Mesothelial cell of epicardium (in vitro differentiated cells): ENCODE results near the gene HBB. TPM values are rescaled to one million over a fixed set of nuclear protein-coding genes. Genes with fewer than 3 reads are reported as not detected.

Source experiments
- DNase-seq, 2 experiments: peaks; one replicate each; pipeline ENCODE4 v3.0.0; 2021; ENCODE audit warnings: low spot score in 2 of 2; ENCODE audit not compliant: unreplicated experiment in 2 of 2
- H3K27ac Mint-ChIP-seq: 2 replicates; pipeline ENCODE4 v1.8.0; 2021; ENCODE audit warnings: mixed read lengths
- H3K27me3 Mint-ChIP-seq: 2 replicates; pipeline ENCODE4 v1.8.0; 2021; ENCODE audit warnings: low read depth, mixed read lengths
- H3K36me3 Mint-ChIP-seq: 2 replicates; pipeline ENCODE4 v1.8.0; 2021; ENCODE audit warnings: mixed read lengths
- H3K4me1 Mint-ChIP-seq: 2 replicates; pipeline ENCODE4 v1.8.0; 2021; ENCODE audit warnings: mixed read lengths
- H3K4me3 Mint-ChIP-seq: 2 replicates; pipeline ENCODE4 v1.8.0; 2021; ENCODE audit warnings: mild to moderate bottlenecking, moderate library complexity, mixed read lengths
- H3K9me3 Mint-ChIP-seq: 2 replicates; pipeline ENCODE4 v1.8.0; 2021; ENCODE audit warnings: mixed read lengths
- total RNA-seq: library from RNA; stranded (reverse); gene quantifications from 3 replicates; pipeline ENCODE4 v1.2.1, GENCODE V29; 2021
- TF ChIP-seq, protein P1 (sequence below): fragments of 200-600 bp; sonication (generic); IDR thresholded peaks from one replicate; pipeline ENCODE4 v1.5.0; 2021; ENCODE audit warnings: antibody characterized with exemption; ENCODE audit not compliant: unreplicated experiment

The HBB gene
- total RNA-seq, 1 donor from 2014 or later: not detected

DNA sequence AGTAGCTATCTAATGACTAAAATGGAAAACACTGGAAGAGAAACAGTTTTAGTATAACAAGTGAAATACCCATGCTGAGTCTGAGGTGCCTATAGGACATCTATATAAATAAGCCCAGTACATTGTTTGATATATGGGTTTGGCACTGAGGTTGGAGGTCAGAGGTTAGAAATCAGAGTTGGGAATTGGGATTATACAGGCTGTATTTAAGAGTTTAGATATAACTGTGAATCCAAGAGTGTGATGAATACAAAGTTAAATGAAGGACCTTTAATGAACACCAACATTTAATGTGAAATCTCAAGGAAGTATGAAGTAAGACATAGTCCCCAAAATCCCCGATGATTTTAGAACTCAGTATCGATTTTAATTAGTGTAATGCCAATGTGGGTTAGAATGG lies 10.5 kb upstream of the HBB start:
- no peak overlapping the region for H3K27ac Mint-ChIP-seq
- TF ChIP-seq, protein P1, sequence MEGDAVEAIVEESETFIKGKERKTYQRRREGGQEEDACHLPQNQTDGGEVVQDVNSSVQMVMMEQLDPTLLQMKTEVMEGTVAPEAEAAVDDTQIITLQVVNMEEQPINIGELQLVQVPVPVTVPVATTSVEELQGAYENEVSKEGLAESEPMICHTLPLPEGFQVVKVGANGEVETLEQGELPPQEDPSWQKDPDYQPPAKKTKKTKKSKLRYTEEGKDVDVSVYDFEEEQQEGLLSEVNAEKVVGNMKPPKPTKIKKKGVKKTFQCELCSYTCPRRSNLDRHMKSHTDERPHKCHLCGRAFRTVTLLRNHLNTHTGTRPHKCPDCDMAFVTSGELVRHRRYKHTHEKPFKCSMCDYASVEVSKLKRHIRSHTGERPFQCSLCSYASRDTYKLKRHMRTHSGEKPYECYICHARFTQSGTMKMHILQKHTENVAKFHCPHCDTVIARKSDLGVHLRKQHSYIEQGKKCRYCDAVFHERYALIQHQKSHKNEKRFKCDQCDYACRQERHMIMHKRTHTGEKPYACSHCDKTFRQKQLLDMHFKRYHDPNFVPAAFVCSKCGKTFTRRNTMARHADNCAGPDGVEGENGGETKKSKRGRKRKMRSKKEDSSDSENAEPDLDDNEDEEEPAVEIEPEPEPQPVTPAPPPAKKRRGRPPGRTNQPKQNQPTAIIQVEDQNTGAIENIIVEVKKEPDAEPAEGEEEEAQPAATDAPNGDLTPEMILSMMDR: no peak
- no peaks in the 10 kb centered on the region for H3K9me3 Mint-ChIP-seq
- no peak overlapping the region for H3K4me3 Mint-ChIP-seq
- DNase-seq: no peak
- H3K27me3 Mint-ChIP-seq: peaks cover 15% of the 10 kb centered on the region
- peaks cover 6% of the 10 kb centered on the region for H3K4me1 Mint-ChIP-seq
- H3K36me3 Mint-ChIP-seq: no peaks in the 10 kb centered on the region

DNA sequence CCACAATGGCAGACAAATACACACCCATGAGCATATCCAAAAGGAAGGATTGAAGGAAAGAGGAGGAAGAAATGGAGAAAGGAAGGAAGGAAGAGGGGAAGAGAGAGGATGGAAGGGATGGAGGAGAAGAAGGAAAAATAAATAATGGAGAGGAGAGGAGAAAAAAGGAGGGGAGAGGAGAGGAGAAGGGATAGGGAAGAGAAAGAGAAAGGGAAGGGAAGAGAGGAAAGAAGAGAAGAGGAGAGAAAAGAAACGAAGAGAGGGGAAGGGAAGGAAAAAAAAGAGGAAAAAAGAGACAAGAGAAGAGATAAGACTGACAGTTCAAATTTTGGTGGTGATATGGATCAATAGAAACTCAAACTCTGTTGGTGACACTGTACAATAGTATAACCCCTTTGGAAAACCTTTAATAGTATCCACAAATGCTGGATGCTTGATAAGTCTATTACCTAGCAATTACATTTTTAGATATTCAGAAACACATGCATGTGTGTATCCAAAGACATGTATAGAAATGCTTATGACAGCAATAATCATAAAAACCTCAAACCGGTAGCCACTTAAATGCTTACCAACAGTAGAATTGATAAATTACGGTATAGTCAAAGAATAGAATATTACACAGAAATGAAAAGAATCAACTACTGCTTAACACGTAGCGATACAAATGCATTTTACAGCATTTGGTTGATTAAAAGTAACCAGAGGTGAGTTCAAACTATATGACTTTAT lies 8.7 kb upstream of the HBB start:
- Mint-ChIP-seq H3K27me3 (peaks cover 14% of the 10 kb centered on the region), H3K36me3 (no peaks in the 10 kb centered on the region), H3K4me3 (no peak overlapping the region), H3K27ac (no peak overlapping the region), H3K4me1 (peaks cover 6% of the 10 kb centered on the region), H3K9me3 (no peaks in the 10 kb centered on the region)
- TF ChIP-seq, protein P1: no peak
- no peak for DNase-seq

DNA sequence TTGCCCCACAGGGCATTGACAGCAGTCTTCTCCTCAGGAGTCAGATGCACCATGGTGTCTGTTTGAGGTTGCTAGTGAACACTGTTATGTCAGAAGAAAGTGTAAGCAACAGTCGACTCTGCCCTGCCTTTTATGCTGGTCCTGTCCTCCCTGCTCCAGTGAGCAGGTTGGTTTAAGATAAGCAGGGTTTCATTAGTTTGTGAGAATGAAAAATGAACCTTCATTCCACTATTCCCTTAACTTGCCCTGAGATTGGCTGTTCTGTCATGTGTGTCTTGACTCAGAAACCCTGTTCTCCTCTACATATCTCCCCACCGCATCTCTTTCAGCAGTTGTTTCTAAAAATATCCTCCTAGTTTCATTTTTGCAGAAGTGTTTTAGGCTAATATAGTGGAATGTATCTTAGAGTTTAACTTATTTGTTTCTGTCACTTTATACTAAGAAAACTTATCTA lies 7.5 kb upstream of the HBB start, which contains the start of gene HBD:
Gene HBD, minus strand, starts transcription at position 103 of the 454 bp plus-strand sequence. Its CDS starts 50 bp downstream, at position 53.
- Mint-ChIP-seq H3K4me3 (no peak within 1 kb of the TSS), H3K9me3 (no peaks in the 10 kb centered on the region), H3K4me1 (peaks cover 6% of the 10 kb centered on the region), H3K27ac (no peak within 1 kb of the TSS), H3K36me3 (no peaks in the 10 kb centered on the region), H3K27me3 (peaks cover 12% of the 10 kb centered on the region)
- TF ChIP-seq, protein P1: no peak
- DNase-seq: no peak

DNA sequence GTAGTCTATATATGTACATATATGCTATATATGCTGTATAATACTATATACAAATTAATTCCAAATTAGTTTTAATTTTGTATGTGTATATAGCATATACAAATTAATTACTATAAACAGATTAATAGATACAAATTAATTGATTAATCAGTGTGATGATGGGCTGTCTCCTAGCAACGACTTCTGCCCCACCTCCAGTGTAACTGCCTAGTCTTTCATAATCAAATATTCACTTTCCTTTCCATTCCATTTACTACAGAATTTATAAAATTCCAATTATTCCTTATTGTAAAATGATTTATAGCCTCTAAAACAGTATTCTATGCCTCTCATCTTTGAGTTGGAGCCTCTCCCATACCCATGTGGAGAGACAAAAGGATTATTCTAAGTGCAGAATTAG lies 6.4 kb upstream of the HBB start:
- Mint-ChIP-seq H3K27me3 (peaks cover 12% of the 10 kb centered on the region), H3K4me1 (peaks cover 6% of the 10 kb centered on the region), H3K9me3 (no peaks in the 10 kb centered on the region), H3K36me3 (no peaks in the 10 kb centered on the region), H3K4me3 (no peak overlapping the region), H3K27ac (no peak overlapping the region)
- TF ChIP-seq, protein P1: no peak
- DNase-seq: no peak

DNA sequence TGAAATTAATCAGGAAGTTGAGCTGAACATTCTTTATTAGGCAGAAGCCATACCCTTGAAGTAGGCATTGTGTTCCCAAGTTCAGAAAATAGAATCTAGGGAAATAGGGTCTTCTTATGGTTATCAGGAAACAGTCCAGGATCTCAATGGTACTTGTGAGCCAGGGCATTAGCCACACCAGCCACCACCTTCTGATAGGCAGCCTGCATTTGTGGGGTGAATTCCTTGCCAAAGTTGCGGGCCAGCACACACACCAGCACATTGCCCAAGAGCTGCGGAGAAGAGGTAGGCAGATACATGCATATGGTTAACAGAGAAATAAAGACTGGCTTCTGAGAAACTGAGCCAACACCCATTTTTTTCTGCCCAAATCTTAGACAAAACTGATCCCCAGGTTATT lies 6.0 kb upstream of the HBB start:
- H3K4me1 Mint-ChIP-seq: peaks cover 9% of the 10 kb centered on the region
- no peaks in the 10 kb centered on the region for H3K36me3 Mint-ChIP-seq

More for the DNA sequence above, 6.0 kb upstream of the HBB start:
- no peak overlapping the region for H3K4me3 Mint-ChIP-seq
- H3K27ac Mint-ChIP-seq: no peak overlapping the region
- DNase-seq: no peak
- H3K9me3 Mint-ChIP-seq: no peaks in the 10 kb centered on the region
- TF ChIP-seq, protein P1: no peak
- peaks cover 12% of the 10 kb centered on the region for H3K27me3 Mint-ChIP-seq
